ENCODE data around the gene WFDC2.

The WFDC2 gene

GRCh38 chr20:45440891-45441685 is 28.5 kb upstream of the WFDC2 start:
- no peak for TF ChIP-seq CTCF (IDR thresholded peaks at IDR 0.05; ENCODE audit: low read depth, low read length, missing control alignments)

DNA sequence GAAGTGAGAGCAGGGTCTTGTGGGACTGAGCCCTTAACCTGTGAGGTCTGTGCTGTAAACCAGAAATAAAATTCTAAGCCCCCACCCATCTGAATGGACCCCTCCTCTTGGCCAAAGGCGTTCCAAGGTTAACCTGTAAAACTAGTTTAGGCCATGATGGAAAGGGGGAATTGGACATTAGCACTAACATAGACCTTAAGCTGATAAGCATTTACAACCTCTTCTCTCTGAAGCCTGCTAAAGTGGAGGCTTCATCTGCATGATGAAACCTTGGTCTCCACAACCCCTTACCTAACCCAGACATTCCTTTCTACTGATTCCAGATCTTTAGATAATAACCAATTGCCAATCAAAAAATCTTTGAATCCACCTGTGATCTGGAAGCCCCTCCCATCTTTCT is 27.8 kb upstream of the WFDC2 start:
- no peak for TF ChIP-seq CTCF (IDR thresholded peaks at IDR 0.05; ENCODE audit: low read depth, low read length, missing control alignments)

More at GRCh38 chr20:45440891-45441685, 28.5 kb upstream of the WFDC2 start:
- DNase-seq (ENCODE audit: low read depth) = no peak
- no peak overlapping the region for H3K4me3 ChIP-seq (ENCODE audit: low read depth, low read length)

GRCh38 chr20:45444050-45444449 is 25.5 kb upstream of the WFDC2 start:
- H3K4me3 ChIP-seq (ENCODE audit: low read depth, low read length) = no peak overlapping the region
- TF ChIP-seq CTCF (IDR thresholded peaks at IDR 0.05; ENCODE audit: low read depth, low read length, missing control alignments) = no peak
- no peak for DNase-seq (ENCODE audit: low read depth)

More for the DNA sequence above, 27.8 kb upstream of the WFDC2 start:
- no peak overlapping the region for H3K4me3 ChIP-seq (ENCODE audit: low read depth, low read length)
- no peak for DNase-seq (ENCODE audit: low read depth)

DNA sequence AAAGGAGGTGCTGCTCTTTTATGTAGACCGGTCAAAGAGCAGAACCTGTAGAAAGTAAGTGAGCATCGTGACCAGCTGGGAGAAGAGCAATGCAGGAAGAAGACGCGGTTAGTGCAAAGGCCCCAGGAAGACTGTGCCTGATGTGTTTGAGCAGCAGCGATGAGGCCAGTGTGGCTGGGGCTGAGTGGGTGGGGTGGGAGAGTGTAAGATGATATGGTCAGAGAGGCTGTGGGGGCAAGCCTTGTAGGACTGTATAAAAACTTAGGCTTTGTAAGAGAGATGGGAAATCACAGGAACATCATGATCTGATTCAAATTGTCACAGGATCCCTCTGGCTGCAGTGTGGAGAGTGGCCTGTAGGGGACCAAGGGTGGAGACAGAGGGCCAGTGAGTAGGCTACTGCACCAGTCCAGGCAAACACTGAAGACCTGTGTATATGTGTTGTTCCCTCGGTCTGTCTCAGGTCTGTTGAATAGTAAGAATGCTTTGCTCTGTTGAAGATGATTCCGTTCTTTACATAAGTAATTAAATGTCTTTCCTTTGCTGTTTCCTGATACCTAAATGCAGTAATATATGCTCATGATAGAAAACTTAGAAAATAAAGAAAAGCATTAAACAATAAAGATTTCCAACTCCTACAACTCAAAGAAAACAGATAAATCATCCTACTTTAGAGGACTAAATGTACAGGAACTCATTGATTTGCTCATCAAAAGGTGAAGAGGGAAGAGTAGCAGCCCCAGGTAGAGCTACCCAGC is 23.6 kb upstream of the WFDC2 start:
- peak; percentile 89 for TF ChIP-seq CTCF (IDR thresholded peaks at IDR 0.05; ENCODE audit: low read depth, low read length, missing control alignments)
- no peak overlapping the region for H3K4me3 ChIP-seq (ENCODE audit: low read depth, low read length)
- no peak for DNase-seq (ENCODE audit: low read depth)

DNA sequence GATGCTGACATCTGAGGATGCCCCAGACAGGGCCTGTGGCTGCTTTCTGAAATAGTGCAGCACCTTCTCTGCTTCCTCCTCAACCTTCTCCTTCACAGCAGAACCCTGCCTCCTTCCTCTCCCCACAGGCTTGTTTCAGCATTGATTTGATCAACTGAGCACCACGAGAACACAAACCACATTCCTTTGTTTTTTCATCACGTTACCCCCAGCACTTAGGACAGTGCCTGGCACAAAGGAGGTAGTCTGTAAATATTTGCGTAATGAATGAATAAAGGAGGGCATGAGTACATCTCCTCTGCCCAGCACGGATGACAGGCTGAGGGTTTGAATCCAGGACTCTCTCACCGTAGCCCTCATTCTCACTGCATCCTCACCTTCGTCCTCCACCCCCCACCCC is 21.3 kb upstream of the WFDC2 start:
- H3K4me3 ChIP-seq (ENCODE audit: low read depth, low read length) = no peak overlapping the region
- TF ChIP-seq CTCF (IDR thresholded peaks at IDR 0.05; ENCODE audit: low read depth, low read length, missing control alignments) = no peak
- no peak for DNase-seq (ENCODE audit: low read depth)

DNA sequence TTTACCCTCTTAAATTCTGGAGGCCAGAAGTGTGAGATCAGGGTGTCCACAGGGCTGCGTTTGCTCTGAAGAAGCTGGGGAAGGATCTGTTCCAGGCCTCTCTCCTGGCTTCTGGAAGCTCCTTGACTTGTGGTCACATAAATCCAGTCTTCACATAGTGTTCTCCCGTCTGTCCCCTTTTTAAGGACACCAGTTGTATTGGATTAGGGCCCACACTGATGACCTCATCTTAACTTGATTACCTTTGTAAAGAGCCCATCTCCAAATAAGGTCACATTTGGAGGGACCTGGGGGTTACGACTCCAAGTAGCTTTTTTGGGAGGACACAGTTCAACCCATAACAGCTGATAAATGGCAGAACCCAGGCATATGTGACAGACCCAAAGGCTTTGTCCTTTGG is 20.0 kb upstream of the WFDC2 start:
- TF ChIP-seq CTCF (IDR thresholded peaks at IDR 0.05; ENCODE audit: low read depth, low read length, missing control alignments) = no peak
- DNase-seq (ENCODE audit: low read depth) = no peak

More for the DNA sequence above, 20.0 kb upstream of the WFDC2 start:
- H3K4me3 ChIP-seq (ENCODE audit: low read depth, low read length) = no peak overlapping the region

Data from GM12864 (cell line).